Smooth muscle cell (in vitro differentiated cells): Measurements from ENCODE around the gene TRIO. TPM values are rescaled to one million over a fixed set of nuclear protein-coding genes. Genes with fewer than 3 reads are reported as not detected.
A peak's percentile ranks its signal among the peaks of the same experiment; 100 is the strongest.

Experiments
- DNase-seq: peaks from one replicate; lab custom pipeline; 2025; ENCODE audit not compliant: unreplicated experiment; lab: John Stamatoyannopoulos, UW
- H2AFZ ChIP-seq: fragments of 200-600 bp; sonication (generic); 2 replicates; pipeline ENCODE4 v1.6.0; 2016; ENCODE audit warnings: antibody characterized with exemption, low read depth, mild to moderate bottlenecking
- H3F3A ChIP-seq: fragments of 200-600 bp; sonication (generic); 2 replicates; pipeline ENCODE4 v1.6.0; 2017; ENCODE audit warnings: antibody characterized with exemption, low read depth
- H3K27ac ChIP-seq: fragments of 200-600 bp; sonication (generic); 2 replicates; pipeline ENCODE4 v1.5.1; 2016; ENCODE audit warnings: low read depth, mild to moderate bottlenecking
- H3K27me3 ChIP-seq: fragments of 200-600 bp; sonication (generic); 2 replicates; pipeline ENCODE4 v1.6.1; 2016; ENCODE audit warnings: low read depth, mild to moderate bottlenecking
- H3K36me3 ChIP-seq: fragments of 200-600 bp; sonication (generic); 2 replicates; pipeline ENCODE4 v1.5.1; 2016; ENCODE audit warnings: low read depth
- H3K4me1 ChIP-seq: fragments of 200-600 bp; sonication (generic); 2 replicates; pipeline ENCODE4 v1.5.1; 2016; ENCODE audit warnings: low read depth
- H3K4me2 ChIP-seq: fragments of 200-600 bp; sonication (generic); 2 replicates; pipeline ENCODE4 v1.6.0; 2016; ENCODE audit warnings: mild to moderate bottlenecking
- H3K4me3 ChIP-seq: fragments of 200-600 bp; sonication (generic); 2 replicates; pipeline ENCODE4 v1.5.1; 2016; ENCODE audit warnings: mild to moderate bottlenecking
- H3K79me2 ChIP-seq: fragments of 200-600 bp; sonication (generic); 2 replicates; pipeline ENCODE4 v1.6.0; 2016; ENCODE audit warnings: low read depth, mild to moderate bottlenecking
- H3K9ac ChIP-seq: fragments of 200-600 bp; sonication (generic); 2 replicates; pipeline ENCODE4 v1.6.0; 2016; ENCODE audit warnings: low read depth
- H3K9me3 ChIP-seq: fragments of 200-600 bp; sonication (generic); replicated peaks from 2 replicates; pipeline ENCODE4 v1.5.1; 2016; ENCODE audit warnings: low read depth
- H4K20me1 ChIP-seq: fragments of 200-600 bp; sonication (generic); 2 replicates; pipeline ENCODE4 v1.6.0; 2016; ENCODE audit warnings: low read depth
- WGBS: methylation state at CpG from one replicate; pipeline ENCODE4 v1.1.7; 2016; ENCODE audit warnings: low lambda C conversion rate; 5-methylcytosine and 5-hydroxymethylcytosine counted together
- polyA plus RNA-seq: library from polyadenylated mRNA; unstranded; fragments of >200 nt; fragmentation: Nextera tagmentation; extraction: Ambion mirVana; gene quantifications from 2 replicates; pipeline ENCODE4 v1.2.1, GENCODE V29; 2016
- total RNA-seq: library from RNA; depleted of rRNA; stranded (reverse); fragments of >200 nt; gene quantifications from 2 replicates; pipeline ENCODE4 v1.2.3, GENCODE V29; 2014
- TF ChIP-seq, protein P1 (sequence below): fragments of 200-600 bp; sonication (generic); IDR thresholded peaks from 2 replicates; pipeline ENCODE4 v1.5.1; 2017; ENCODE audit warnings: borderline replicate concordance, mild to moderate bottlenecking, antibody characterized with exemption; ENCODE audit not compliant: insufficient read depth, poor library complexity, severe bottlenecking

Gene TRIO
- total and polyA plus RNA-seq, 2 experiments from 2014 or later = 10.2 to 118 TPM

GRCh38 chr5:14413331-14413750 is 270.2 kb downstream of the TRIO start:
- H4K20me1 ChIP-seq = peaks cover 57% of the 10 kb centered on the region

DNA sequence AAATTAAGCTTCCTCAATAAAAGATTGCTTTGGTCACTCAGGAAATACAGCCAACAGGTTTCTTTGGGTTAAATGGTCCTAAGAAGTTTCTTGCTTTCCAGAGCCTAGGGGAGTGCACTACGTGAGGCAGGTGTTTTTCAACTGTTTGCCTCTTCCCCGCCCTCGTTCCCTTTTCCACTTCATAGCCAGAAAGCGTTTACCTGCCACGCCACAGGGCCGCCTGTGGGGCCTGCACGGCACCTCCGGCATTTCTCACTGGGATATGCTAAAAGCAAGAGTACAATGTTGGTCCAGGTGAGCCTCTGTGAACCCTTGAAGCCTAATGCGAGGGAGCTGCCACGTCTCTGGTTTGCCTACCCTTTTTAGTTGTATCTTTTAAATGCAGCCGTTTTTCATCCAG is 270.9 kb downstream of the TRIO start:
- Histone ChIP-seq H3K4me3 (no peak overlapping the region), H3K9me3 (no peaks in the 10 kb centered on the region), H3K9ac (no peak overlapping the region), H3K4me1 (peaks cover 28% of the 10 kb centered on the region), H3F3A (peaks cover 25% of the 10 kb centered on the region), H3K4me2 (no peak overlapping the region), H3K27ac (no peak overlapping the region), H2AFZ (no peak overlapping the region), H4K20me1 (peaks cover 64% of the 10 kb centered on the region), H3K27me3 (no peaks in the 10 kb centered on the region), H3K36me3 (peaks cover 12% of the 10 kb centered on the region), H3K79me2 (no peaks in the 10 kb centered on the region)
- WGBS = 96% methylated on average over 11 of the region's 11 CpGs
- TF ChIP-seq, protein P1, sequence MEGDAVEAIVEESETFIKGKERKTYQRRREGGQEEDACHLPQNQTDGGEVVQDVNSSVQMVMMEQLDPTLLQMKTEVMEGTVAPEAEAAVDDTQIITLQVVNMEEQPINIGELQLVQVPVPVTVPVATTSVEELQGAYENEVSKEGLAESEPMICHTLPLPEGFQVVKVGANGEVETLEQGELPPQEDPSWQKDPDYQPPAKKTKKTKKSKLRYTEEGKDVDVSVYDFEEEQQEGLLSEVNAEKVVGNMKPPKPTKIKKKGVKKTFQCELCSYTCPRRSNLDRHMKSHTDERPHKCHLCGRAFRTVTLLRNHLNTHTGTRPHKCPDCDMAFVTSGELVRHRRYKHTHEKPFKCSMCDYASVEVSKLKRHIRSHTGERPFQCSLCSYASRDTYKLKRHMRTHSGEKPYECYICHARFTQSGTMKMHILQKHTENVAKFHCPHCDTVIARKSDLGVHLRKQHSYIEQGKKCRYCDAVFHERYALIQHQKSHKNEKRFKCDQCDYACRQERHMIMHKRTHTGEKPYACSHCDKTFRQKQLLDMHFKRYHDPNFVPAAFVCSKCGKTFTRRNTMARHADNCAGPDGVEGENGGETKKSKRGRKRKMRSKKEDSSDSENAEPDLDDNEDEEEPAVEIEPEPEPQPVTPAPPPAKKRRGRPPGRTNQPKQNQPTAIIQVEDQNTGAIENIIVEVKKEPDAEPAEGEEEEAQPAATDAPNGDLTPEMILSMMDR = no peak
- DNase-seq = no peak

More at GRCh38 chr5:14413331-14413750, 270.2 kb downstream of the TRIO start:
- DNase-seq = no peak
- H3F3A ChIP-seq = peaks cover 22% of the 10 kb centered on the region
- no peak overlapping the region for H3K9ac ChIP-seq
- 85% methylated on average over 7 of the region's 7 CpGs for WGBS
- no peaks in the 10 kb centered on the region for H3K9me3 ChIP-seq
- H3K4me3 ChIP-seq = no peak overlapping the region
- H3K4me2 ChIP-seq = no peak overlapping the region
- TF ChIP-seq, protein P1 = no peak
- H2AFZ ChIP-seq = no peak overlapping the region
- peaks cover 23% of the 10 kb centered on the region for H3K4me1 ChIP-seq
- H3K36me3 ChIP-seq = peaks cover 12% of the 10 kb centered on the region
- no peak overlapping the region for H3K27ac ChIP-seq
- H3K27me3 ChIP-seq = no peaks in the 10 kb centered on the region
- no peaks in the 10 kb centered on the region for H3K79me2 ChIP-seq

DNA sequence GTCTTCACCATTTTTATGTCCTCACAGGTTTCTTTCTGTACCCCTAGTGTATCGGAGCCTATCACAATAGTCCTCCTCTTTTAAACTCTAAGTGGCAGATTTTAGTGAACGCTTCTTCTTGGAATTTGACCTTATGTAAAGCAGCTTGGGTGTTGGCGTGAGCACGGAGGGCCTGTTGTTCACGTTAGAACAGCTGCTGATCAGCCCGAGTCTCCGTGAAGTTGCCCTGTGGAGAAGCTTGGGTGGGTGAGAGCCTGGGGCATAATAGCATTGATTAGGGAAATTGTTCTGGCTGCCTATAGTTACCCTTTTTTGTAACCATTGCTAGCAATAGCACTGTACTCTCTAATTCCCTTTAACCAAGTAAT is 271.5 kb downstream of the TRIO start:
- H4K20me1 ChIP-seq = peaks cover 66% of the 10 kb centered on the region
- H3K79me2 ChIP-seq = no peaks in the 10 kb centered on the region
- no peaks in the 10 kb centered on the region for H3K9me3 ChIP-seq
- no peak overlapping the region for H3K4me2 ChIP-seq
- H3K4me1 ChIP-seq = peaks cover 28% of the 10 kb centered on the region
- peaks cover 30% of the 10 kb centered on the region for H3F3A ChIP-seq
- DNase-seq = no peak
- H3K4me3 ChIP-seq = no peak overlapping the region
- no peak overlapping the region for H3K9ac ChIP-seq
- no peak overlapping the region for H2AFZ ChIP-seq
- no peaks in the 10 kb centered on the region for H3K27me3 ChIP-seq
- peaks cover 12% of the 10 kb centered on the region for H3K36me3 ChIP-seq
- TF ChIP-seq, protein P1 = no peak
- H3K27ac ChIP-seq = no peak overlapping the region
- WGBS = 96% methylated on average over 7 of the region's 7 CpGs

DNA sequence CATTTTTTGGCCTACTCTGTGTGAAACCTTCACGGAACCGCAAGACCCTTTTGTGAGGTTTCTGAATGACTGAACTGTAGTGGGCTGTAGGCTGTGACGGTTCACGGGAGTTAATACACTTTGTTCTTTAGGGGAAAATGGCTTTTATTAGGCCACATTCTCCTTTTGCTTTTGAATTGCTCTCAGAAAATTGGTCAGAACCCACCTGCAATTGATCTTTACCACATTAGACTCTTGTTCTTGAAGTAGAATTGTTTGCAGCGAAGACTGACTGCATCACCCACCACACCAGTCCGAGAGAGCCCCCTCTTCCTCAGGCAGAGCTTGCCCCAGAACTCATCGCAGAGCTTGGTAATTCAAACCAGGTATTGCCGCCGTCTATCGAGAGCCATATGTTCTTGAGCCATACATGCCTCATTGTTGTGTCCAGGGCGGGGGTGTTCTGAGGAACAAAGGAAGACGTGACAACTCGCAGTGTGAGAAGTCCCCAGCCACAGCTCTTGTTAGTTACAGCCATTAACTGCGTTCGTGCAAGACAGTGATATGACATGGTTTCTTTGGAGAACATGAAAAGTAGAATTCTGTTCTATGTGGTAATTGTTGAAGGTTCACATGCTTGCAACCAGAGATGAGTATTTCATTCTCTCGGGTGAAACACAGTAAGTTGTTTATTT is 272.0 kb downstream of the TRIO start:
- 96% methylated on average over 16 of the region's 16 CpGs for WGBS
- peaks cover 28% of the 10 kb centered on the region for H3K4me1 ChIP-seq

More for the DNA sequence above, 272.0 kb downstream of the TRIO start:
- H2AFZ ChIP-seq = no peak overlapping the region
- no peaks in the 10 kb centered on the region for H3K27me3 ChIP-seq
- H3K79me2 ChIP-seq = no peaks in the 10 kb centered on the region
- no peak for DNase-seq
- H3K27ac ChIP-seq = peak overlapping the region; percentile 79
- no peak overlapping the region for H3K9ac ChIP-seq
- no peak overlapping the region for H3K4me3 ChIP-seq
- no peaks in the 10 kb centered on the region for H3K9me3 ChIP-seq
- H3K36me3 ChIP-seq = peaks cover 12% of the 10 kb centered on the region
- H3K4me2 ChIP-seq = no peak overlapping the region
- TF ChIP-seq, protein P1 = no peak
- H4K20me1 ChIP-seq = peaks cover 63% of the 10 kb centered on the region
- H3F3A ChIP-seq = peaks cover 30% of the 10 kb centered on the region
